Right lobe of liver (tissue), 4 donors: ENCODE results near the gene MAST1.

Experiments
- CTCF ChIP-seq, 4 donors: fragments of 200-600 bp in 3 of 4; fragments of 450-650 bp in 1 of 4; IDR thresholded peaks; one replicate each; pipeline versions ENCODE4 v1.5.1 to v1.8.0; 2016 to 2022; ENCODE audit warnings: antibody characterized with exemption in 4 of 4, mild to moderate bottlenecking in 2 of 4
- POLR2A ChIP-seq: fragments of 450-650 bp; IDR thresholded peaks from one replicate; pipeline ENCODE4 v1.6.1; 2017; ENCODE audit warnings: antibody characterized with exemption, mild to moderate bottlenecking
- donor health status: DM: no; HTN: no; CAD: no.
- donor health status: DM: no; HTN: no; CAD: no.
- donor health status: DM: no; HTN: yes; CAD: no.

- no peak for TF ChIP-seq CTCF (IDR thresholded peaks at IDR 0.05)
- no peak for TF ChIP-seq POLR2A
Observed at GRCh38 chr19:12797141-12797587, 41.2 kb upstream of the MAST1 start.
